HG03097 (cell line): ENCODE data around the gene CTSW.

Source experiments
- ATAC-seq: cut with Tn5 transposase; IDR thresholded peaks from one replicate; pipeline ENCODE4 v1.9.1; 2021; ENCODE audit not compliant: unreplicated experiment, low FRiP score

The CTSW gene

GRCh38 chr11:65866509-65867283 is 12.9 kb upstream of the CTSW start:
- ATAC-seq, result no peak

- ATAC-seq, result no peak
Observed at GRCh38 chr11:65867284-65868071, 12.2 kb upstream of the CTSW start.

GRCh38 chr11:65868076-65868667 is 11.5 kb upstream of the CTSW start:
- no peak for ATAC-seq

DNA sequence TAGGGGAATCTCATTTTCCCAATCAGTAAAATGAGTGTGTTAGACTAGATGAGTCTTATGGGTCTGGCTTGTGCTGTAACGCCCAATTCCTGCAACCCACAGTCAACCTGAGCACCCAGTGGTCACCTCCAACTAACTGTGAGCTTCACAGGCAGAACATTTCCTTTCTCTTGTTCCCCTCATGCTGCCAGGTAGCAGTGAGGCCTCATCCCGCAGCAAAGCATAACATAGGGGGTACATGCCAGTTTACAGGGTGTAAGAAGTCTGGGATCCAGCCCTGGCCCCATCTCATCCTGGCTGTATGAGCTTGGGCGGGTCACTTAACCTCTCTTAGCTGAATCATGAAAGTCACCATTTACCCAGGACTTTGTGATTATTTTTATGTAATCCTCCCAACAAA is 10.7 kb upstream of the CTSW start:
- no peak for ATAC-seq

- no peak for ATAC-seq
Observed at GRCh38 chr11:65869643-65870306, 9.9 kb upstream of the CTSW start.

DNA sequence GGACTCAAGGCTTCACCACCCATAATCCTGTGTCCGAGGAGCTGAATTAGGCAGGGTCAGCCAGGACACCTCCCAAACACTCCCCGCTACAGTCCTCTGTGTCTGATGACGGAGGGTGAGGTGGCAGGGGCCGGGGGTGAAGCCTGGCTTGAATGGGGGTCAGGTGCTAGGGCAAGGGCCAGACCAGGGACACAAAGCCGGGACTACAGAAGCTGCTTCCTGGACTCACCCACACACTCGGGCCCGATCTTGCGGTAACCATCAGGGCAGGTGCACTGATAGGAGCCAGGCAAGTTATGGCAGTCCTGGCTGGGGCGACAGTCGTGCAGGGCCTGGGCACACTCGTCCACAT is 9.4 kb upstream of the CTSW start:
- no peak for ATAC-seq

DNA sequence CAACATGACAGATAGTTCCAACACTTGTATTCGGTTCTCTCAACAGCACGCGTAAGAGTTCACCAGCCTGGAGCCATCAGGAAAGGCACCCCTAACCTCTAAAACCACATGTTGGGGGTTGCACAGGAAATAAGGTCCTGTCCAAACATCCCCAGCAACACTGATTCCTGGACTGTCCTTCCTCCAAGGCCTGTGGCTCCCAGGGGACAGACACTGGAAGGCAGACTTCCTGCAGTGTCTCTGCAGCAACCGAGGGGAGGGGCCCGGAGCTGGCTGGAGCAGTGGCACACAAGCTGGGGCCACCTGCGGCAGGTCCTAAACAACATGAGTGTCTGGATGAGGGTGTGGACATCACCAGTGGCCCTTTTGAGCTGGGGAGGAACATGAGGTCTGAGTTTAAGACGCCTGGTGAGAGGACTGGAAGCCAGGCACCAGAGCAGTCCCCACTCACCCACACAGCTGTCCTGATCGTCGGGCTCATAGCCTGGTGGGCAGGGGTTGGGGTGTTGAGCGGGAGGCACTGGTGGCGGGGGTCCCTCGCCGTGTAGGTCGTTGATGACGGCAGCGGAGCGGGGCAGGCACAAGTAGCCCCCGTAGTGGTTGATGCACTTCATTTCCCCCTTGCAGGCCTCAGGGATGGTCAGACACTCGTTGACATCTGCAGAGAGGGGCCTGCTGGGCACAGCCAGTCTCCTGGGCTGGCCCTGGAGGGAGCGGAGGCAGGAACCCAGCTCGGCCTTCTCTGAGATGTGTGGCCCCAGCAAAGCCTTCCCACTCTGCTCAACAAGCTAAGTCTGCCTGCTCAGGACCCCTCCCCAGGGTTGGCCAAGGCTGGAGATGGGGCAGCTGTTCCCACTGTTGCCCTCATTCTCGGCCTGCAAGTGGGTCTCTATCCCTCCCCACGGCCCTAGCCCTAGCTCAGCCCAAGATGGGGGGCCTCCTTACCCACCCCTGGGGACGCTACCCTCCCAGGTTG is 8.6 kb upstream of the CTSW start:
- no peak for ATAC-seq

DNA sequence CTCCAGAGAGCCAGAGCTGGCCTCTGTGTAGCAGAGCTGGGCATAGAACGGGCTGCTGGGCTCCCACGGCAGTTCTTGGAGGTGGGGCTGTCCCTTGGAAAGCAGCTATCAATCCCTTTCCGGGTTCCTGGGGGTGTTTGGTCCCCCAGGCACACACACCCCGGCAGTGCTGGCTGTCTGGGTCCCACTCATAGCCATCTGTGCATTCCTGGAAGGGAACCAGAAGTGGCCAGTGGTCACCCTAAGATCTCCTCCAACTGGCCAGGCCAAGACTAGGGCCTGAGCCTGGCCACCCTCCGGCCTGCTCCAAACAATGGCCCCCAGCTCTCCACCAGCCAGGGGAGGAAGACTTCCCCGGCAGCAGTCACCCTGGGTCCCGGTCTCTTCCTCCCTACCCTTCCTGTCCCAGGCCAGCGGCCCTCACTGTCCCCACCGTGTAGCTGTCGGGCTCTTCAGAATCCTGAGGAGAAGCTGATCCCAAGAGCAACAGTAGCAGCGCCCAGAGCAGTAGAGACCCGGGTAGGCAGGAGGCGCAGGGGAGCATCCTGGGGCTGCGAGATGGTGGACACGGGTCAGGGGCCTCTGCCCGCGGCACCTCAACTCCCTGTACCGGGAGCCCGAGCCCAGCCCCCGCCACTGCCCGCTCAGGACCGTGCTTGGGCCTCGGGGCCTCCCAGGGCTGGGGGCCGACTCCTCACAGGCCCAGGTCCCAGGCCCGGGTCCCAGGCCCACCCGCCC is 7.7 kb upstream of the CTSW start:
- no peak for ATAC-seq

DNA sequence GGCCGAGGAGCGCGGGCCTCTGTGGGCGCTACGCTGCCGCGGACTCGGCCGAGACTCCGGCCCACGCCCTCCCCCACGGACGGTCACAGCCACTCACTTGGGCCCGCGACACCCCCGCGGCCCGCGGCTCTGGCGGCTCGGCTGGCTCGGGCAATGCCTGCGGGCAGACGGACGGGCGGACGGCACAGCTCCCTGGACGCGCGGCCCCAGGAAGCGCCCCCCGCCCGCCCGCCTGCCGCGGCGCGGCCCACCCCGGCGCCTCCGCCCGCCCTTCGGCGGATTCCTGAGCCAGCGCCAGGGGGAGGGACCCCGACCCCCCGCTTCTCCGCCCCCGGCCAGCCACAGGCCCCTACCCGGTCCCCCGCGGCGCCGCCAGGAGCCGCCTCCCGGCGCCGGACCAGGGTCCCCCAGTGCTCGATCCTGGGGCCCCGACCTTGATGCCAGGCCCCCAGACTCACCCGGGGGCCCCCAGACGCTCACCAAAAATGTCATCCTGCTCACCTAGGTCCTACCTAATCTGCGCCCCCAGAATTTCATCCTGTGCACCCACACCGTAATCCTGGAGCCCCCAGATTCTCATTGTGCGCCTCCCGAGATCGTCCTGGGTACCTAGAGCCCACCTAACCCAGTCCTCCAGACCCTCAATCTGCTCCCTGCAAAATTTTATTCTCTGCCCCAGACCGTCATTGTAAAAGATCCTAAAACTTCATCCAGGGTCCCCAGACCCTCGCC is 6.9 kb upstream of the CTSW start, which contains the start of gene EFEMP2:
EFEMP2 (minus strand) TSS at position 215 of the 732 bp plus-strand sequence. CDS start 446 bp downstream, outside the sequence.
- ATAC-seq, result no peak

- peak; percentile 59 for ATAC-seq
Observed at GRCh38 chr11:65873318-65874156, 6.1 kb upstream of the CTSW start.

- ATAC-seq, result no peak
Observed at GRCh38 chr11:65880027-65880426, 390 bp downstream of the CTSW start.

DNA sequence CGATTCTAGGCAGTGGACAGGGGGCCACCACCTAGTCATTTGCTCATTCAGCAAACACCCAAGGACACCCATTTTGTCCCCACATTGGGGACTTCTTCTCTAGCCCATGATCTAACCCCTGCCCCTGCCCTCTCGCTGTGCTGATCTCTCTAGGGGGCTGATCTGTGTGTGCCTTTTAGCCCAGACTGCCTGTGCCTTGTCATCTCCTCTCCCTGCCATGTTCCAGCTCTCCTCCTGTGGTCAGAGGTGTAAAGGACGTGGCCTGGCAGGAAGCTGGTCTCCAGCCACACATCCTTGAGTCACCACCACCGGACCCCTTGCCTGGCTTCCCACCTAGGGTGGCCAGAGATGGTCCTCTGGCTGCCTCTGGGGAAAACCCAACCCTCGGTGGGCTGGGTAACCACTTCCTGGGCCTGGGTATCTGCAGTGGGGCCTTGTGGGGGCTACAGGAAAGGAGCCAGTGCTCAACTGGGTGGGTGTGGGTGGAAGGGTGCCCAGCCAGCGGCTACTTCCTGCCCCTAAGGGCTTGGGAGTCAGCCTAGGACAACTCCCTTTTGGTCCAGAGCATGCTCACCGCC is 1.3 kb downstream of the CTSW start:
- ATAC-seq, result no peak

DNA sequence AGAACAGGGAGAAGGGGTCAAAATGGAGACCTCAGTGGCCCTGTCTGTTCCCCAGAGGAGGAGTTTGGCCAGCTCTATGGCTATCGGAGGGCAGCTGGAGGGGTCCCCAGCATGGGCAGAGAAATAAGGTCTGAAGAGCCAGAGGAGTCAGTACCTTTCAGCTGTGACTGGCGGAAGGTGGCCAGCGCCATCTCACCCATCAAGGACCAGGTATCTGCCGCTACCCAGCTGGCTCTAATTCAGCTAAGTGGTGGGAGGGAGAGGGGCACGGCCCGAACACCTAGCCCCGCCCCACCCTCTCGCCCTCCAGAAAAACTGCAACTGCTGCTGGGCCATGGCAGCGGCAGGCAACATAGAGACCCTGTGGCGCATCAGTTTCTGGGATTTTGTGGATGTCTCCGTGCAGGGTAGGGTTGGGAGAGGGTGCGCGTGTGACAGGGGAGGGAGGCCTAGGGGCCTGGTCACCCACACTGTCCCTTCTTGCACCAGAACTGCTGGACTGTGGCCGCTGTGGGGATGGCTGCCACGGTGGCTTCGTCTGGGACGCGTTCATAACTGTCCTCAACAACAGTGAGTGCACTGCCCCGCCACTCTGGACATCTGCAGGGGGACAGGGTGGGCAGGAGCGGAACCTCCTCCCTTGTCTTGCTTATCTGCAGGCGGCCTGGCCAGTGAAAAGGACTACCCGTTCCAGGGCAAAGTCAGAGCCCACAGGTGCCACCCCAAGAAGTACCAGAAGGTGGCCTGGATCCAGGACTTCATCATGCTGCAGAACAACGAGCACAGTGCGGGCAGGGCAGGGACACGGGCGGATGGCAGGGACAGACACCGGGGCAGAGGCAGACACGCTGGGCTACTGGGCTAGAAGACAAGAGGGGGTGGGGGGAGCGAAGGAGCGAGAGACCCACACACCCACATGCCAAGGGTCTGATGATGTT is 2.8 kb downstream of the CTSW start:
- no peak for ATAC-seq

- ATAC-seq, result no peak
Observed at GRCh38 chr11:65883058-65883761, 3.6 kb downstream of the CTSW start.

GRCh38 chr11:65883786-65884715 is 4.4 kb downstream of the CTSW start:
- ATAC-seq, result no peak
